HEK293 (cell line): ENCODE measurements around the gene ZNF20.

ENCODE experiments used
- CTCF ChIA-PET: fragments of 350-600 bp; formaldehyde crosslinking; extraction: SDS; loops from one replicate; lab custom pipeline; 2021; ENCODE audit warnings: antibody characterized with exemption; lab: Yijun Ruan, JAX
- POLR2A ChIA-PET: fragments of 300-600 bp; formaldehyde crosslinking; extraction: SDS; loops from one replicate; lab custom pipeline; 2020; ENCODE audit warnings: antibody characterized with exemption, inconsistent platforms; lab: Yijun Ruan, JAX
- H3K27ac ChIP-seq: fragments of 200-500 bp; sonication (Bioruptor generic); 2 replicates; pipeline ENCODE4 v1.5.1; 2014; ENCODE audit warnings: low read depth, low read length, control low read depth, inconsistent platforms; ENCODE audit errors: extremely low read depth
- H3K36me3 ChIP-seq, 2 experiments: fragments of 200-500 bp in 1 of 2; sonication (Bioruptor generic) in 1 of 2; 1 replicate in 1 of 2; 2 replicates in 1 of 2; pipeline ENCODE4 v1.5.1; 2014 to 2017; ENCODE audit warnings: inconsistent platforms in 2 of 2, low read length in 2 of 2; ENCODE audit not compliant: control insufficient read depth in 2 of 2, insufficient read depth in 1 of 2
- H3K4me1 ChIP-seq: fragments of 200-500 bp; sonication (Bioruptor generic); 2 replicates; pipeline ENCODE4 v1.5.1; 2014; ENCODE audit warnings: mild to moderate bottlenecking, low read length, inconsistent platforms; ENCODE audit not compliant: control insufficient read depth, insufficient read depth
- H3K4me3 ChIP-seq: 2 replicates; pipeline ENCODE4 v1.5.1; 2011; ENCODE audit warnings: low read depth, mild to moderate bottlenecking, control low read depth, low read length, moderate library complexity
- H3K9me3 ChIP-seq: fragments of 200-500 bp; sonication (Bioruptor generic); 2 replicates; pipeline ENCODE4 v1.5.1; 2014; ENCODE audit warnings: low read depth, low read length, inconsistent platforms; ENCODE audit not compliant: control insufficient read depth, insufficient read depth
- HOXA7 ChIP-seq: sonication (generic); formaldehyde crosslinking; IDR thresholded peaks from 2 replicates; pipeline ENCODE4 v1.8.1; 2022; ENCODE audit warnings: missing genetic modification reagents, borderline replicate concordance
- ZFP69B ChIP-seq: fragments of 450-650 bp; formaldehyde crosslinking; IDR thresholded peaks from 2 replicates; pipeline ENCODE4 v1.5.1; 2016; ENCODE audit warnings: missing biosample characterization, missing genetic modification characterization
- ZNF10 ChIP-seq: fragments of 450-650 bp; formaldehyde crosslinking; IDR thresholded peaks from 2 replicates; pipeline ENCODE4 v1.5.1; 2017; ENCODE audit warnings: missing biosample characterization, missing genetic modification characterization
- ZNF121 ChIP-seq: fragments of 450-650 bp; formaldehyde crosslinking; IDR thresholded peaks from 2 replicates; pipeline ENCODE4 v1.5.1; 2016; ENCODE audit warnings: missing biosample characterization, missing genetic modification characterization
- ZNF174 ChIP-seq: fragments of 450-650 bp; formaldehyde crosslinking; IDR thresholded peaks from 2 replicates; pipeline ENCODE4 v1.5.0; 2017; ENCODE audit warnings: missing biosample characterization, mild to moderate bottlenecking, missing genetic modification characterization
- ZNF248 ChIP-seq: fragments of 450-650 bp; formaldehyde crosslinking; IDR thresholded peaks from 2 replicates; pipeline ENCODE4 v1.5.1; 2017; ENCODE audit warnings: missing biosample characterization, missing genetic modification characterization
- ZNF274 ChIP-seq, 2 experiments: fragments of 200-500 bp in 1 of 2; fragments of 450-650 bp in 1 of 2; sonication (Bioruptor generic) in 1 of 2; formaldehyde crosslinking in 1 of 2; IDR thresholded peaks; 2 replicates each; pipeline versions ENCODE4 v1.5.1 to v1.6.1; 2014 to 2016; ENCODE audit warnings: borderline replicate concordance in 1 of 2, inconsistent platforms in 1 of 2, low read length in 1 of 2, missing biosample characterization in 1 of 2, missing genetic modification characterization in 1 of 2
- ZNF341 ChIP-seq: fragments of 450-650 bp; formaldehyde crosslinking; IDR thresholded peaks from 2 replicates; pipeline ENCODE4; 2016; ENCODE audit warnings: low read depth, missing biosample characterization, missing genetic modification characterization
- ZNF501 ChIP-seq: fragments of 450-650 bp; formaldehyde crosslinking; IDR thresholded peaks from 2 replicates; pipeline ENCODE4 v1.5.1; 2016; ENCODE audit warnings: missing biosample characterization, missing genetic modification characterization
- ZNF561 ChIP-seq: fragments of 450-650 bp; IDR thresholded peaks from 2 replicates; pipeline ENCODE4 v1.5.1; 2018; ENCODE audit warnings: missing biosample characterization, missing genetic modification characterization, borderline replicate concordance
- ZNF571 ChIP-seq: fragments of 450-650 bp; formaldehyde crosslinking; IDR thresholded peaks from 2 replicates; pipeline ENCODE4 v1.5.0; 2017; ENCODE audit warnings: missing biosample characterization, missing genetic modification characterization
- ZNF747 ChIP-seq: fragments of 450-650 bp; formaldehyde crosslinking; IDR thresholded peaks from 2 replicates; pipeline ENCODE4 v1.5.1; 2016; ENCODE audit warnings: missing biosample characterization, missing genetic modification characterization
- ZNF785 ChIP-seq: fragments of 450-650 bp; formaldehyde crosslinking; IDR thresholded peaks from 2 replicates; pipeline ENCODE4 v1.5.1; 2016; ENCODE audit warnings: missing biosample characterization, missing genetic modification characterization
- TF ChIP-seq, protein P1 (sequence below): fragments of 450-650 bp; formaldehyde crosslinking; conservative IDR thresholded peaks from 2 replicates; pipeline ENCODE4 v1.5.1; 2016; ENCODE audit warnings: low read depth, missing biosample characterization, missing genetic modification characterization
- TF ChIP-seq, protein P2 (sequence below): fragments of 450-650 bp; formaldehyde crosslinking; IDR thresholded peaks from 2 replicates; pipeline ENCODE4 v1.5.1; 2016; ENCODE audit warnings: missing biosample characterization, missing genetic modification characterization
- TF ChIP-seq, protein P3 (sequence below): fragments of 450-650 bp; formaldehyde crosslinking; IDR thresholded peaks from 2 replicates; pipeline ENCODE4 v1.5.1; 2016; ENCODE audit warnings: missing biosample characterization, missing genetic modification characterization, borderline replicate concordance

ZNF20 gene

DNA sequence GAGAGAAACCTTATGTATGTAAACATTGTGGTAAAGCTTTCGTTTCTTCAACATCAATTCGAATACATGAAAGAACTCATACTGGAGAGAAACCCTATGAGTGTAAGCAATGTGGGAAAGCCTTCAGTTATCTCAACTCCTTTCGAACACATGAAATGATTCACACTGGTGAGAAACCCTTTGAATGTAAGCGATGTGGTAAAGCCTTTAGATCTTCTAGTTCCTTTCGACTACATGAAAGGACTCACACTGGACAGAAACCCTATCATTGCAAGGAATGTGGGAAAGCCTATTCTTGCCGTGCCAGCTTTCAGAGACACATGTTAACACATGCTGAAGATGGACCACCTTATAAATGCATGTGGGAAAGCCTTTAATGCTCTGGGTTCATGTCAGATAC is 47.5 kb upstream of the ZNF20 start (continued):
- TF ChIP-seq ZNF785 (no peak), ZNF121 (tag by site-specific recombination) (no peak), ZNF747 (tag by site-specific recombination) (no peak)
- TF ChIP-seq, protein P1, sequence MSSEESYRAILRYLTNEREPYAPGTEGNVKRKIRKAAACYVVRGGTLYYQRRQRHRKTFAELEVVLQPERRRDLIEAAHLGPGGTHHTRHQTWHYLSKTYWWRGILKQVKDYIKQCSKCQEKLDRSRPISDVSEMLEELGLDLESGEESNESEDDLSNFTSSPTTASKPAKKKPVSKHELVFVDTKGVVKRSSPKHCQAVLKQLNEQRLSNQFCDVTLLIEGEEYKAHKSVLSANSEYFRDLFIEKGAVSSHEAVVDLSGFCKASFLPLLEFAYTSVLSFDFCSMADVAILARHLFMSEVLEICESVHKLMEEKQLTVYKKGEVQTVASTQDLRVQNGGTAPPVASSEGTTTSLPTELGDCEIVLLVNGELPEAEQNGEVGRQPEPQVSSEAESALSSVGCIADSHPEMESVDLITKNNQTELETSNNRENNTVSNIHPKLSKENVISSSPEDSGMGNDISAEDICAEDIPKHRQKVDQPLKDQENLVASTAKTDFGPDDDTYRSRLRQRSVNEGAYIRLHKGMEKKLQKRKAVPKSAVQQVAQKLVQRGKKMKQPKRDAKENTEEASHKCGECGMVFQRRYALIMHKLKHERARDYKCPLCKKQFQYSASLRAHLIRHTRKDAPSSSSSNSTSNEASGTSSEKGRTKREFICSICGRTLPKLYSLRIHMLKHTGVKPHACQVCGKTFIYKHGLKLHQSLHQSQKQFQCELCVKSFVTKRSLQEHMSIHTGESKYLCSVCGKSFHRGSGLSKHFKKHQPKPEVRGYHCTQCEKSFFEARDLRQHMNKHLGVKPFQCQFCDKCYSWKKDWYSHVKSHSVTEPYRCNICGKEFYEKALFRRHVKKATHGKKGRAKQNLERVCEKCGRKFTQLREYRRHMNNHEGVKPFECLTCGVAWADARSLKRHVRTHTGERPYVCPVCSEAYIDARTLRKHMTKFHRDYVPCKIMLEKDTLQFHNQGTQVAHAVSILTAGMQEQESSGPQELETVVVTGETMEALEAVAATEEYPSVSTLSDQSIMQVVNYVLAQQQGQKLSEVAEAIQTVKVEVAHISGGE (tag by site-specific recombination) = no peak

DNA sequence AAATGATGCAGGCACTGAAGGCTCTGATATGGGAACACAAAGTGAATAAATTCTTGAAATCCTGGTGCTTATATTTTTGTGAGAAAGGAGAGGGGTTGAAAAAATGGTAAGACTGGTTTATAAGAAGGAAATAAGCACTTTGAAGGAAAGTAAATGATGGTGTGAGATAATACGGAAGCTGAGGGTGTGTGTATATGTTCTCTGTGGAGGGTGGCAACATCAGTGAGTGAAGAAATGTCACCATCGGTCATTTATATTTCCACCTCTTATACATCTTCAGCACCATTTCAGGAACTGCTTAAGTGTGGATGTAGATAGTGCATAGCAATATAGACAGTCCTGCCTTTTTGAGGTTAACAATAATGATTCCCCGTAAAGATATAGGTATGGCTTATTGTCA is 40.2 kb upstream of the ZNF20 start:
- TF ChIP-seq, protein P2, sequence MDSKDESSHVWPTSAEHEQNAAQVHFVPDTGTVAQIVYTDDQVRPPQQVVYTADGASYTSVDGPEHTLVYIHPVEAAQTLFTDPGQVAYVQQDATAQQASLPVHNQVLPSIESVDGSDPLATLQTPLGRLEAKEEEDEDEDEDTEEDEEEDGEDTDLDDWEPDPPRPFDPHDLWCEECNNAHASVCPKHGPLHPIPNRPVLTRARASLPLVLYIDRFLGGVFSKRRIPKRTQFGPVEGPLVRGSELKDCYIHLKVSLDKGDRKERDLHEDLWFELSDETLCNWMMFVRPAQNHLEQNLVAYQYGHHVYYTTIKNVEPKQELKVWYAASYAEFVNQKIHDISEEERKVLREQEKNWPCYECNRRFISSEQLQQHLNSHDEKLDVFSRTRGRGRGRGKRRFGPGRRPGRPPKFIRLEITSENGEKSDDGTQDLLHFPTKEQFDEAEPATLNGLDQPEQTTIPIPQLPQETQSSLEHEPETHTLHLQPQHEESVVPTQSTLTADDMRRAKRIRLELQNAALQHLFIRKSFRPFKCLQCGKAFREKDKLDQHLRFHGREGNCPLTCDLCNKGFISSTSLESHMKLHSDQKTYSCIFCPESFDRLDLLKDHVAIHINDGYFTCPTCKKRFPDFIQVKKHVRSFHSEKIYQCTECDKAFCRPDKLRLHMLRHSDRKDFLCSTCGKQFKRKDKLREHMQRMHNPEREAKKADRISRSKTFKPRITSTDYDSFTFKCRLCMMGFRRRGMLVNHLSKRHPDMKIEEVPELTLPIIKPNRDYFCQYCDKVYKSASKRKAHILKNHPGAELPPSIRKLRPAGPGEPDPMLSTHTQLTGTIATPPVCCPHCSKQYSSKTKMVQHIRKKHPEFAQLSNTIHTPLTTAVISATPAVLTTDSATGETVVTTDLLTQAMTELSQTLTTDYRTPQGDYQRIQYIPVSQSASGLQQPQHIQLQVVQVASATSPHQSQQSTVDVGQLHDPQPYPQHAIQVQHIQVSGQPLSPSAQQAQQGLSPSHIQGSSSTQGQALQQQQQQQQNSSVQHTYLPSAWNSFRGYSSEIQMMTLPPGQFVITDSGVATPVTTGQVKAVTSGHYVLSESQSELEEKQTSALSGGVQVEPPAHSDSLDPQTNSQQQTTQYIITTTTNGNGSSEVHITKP (tag by site-specific recombination) = no peak
- TF ChIP-seq ZNF248 (tag by site-specific recombination) = no peak
- H3K4me1 ChIP-seq = no peaks in the 10 kb centered on the region
- peaks cover 3 to 50% of the 10 kb centered on the region in 2 experiments for H3K36me3 ChIP-seq
- POLR2A ChIA-PET = no interaction called here
- no peaks in the 10 kb centered on the region; the same call in none of the 2 replicates for H3K9me3 ChIP-seq
- no peak overlapping the region for H3K4me3 ChIP-seq
- CTCF ChIA-PET = no interaction called here
- no peak overlapping the region for H3K27ac ChIP-seq

DNA sequence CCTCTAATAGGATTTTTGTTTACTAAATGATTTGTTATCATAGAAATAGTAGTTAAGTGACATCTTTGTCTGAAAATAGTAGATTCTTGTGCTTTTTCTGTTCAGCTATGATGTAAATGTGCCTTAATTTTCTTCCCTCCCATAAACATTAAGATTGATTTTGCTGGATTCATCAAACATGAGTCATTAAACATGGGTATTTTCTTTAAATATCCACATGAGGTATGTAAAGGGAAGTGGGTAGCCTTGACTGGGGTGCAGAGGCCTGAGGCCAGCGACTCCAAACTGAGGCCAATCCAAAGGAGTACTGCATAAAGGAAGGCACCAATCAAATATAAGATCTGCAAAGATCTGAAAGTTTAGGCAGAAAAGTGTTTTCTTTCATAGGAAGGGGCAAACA is 26.5 kb upstream of the ZNF20 start:
- Histone ChIP-seq H3K36me3 (peaks cover 18 to 46% of the 10 kb centered on the region in 2 experiments), H3K27ac (no peak overlapping the region), H3K4me1 (no peaks in the 10 kb centered on the region), H3K9me3 (no peaks in the 10 kb centered on the region), H3K4me3 (no peak overlapping the region)
- CTCF ChIA-PET = no interaction called here
- POLR2A ChIA-PET = no interaction called here
- TF ChIP-seq ZNF341 (tag by site-specific recombination) (no peak), HOXA7 (CRISPR knock-in tag) (no peak), ZNF174 (tag by site-specific recombination) (no peak), ZNF571 (no peak), ZNF274 (IDR thresholded peaks at IDR 0.05; ENCODE audit: low read length) (no peak), ZNF274 (tag by site-specific recombination; IDR thresholded peaks at IDR 0.05; ENCODE audit: borderline replicate concordance) (no peak), ZNF10 (tag by site-specific recombination) (no peak), ZFP69B (tag by site-specific recombination) (no peak), ZNF501 (no peak), ZNF561 (tag by site-specific recombination) (no peak)
- TF ChIP-seq, protein P3, sequence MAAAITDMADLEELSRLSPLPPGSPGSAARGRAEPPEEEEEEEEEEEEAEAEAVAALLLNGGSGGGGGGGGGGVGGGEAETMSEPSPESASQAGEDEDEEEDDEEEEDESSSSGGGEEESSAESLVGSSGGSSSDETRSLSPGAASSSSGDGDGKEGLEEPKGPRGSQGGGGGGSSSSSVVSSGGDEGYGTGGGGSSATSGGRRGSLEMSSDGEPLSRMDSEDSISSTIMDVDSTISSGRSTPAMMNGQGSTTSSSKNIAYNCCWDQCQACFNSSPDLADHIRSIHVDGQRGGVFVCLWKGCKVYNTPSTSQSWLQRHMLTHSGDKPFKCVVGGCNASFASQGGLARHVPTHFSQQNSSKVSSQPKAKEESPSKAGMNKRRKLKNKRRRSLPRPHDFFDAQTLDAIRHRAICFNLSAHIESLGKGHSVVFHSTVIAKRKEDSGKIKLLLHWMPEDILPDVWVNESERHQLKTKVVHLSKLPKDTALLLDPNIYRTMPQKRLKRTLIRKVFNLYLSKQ (tag by site-specific recombination) = no peak
